ENCODE data around the gene TECTA. TPM values are rescaled to one million over a fixed set of nuclear protein-coding genes. Genes with fewer than 3 reads are reported as not detected.

TECTA gene
- total RNA-seq, 1 donor from 2014 or later = 0.91 TPM

DNA sequence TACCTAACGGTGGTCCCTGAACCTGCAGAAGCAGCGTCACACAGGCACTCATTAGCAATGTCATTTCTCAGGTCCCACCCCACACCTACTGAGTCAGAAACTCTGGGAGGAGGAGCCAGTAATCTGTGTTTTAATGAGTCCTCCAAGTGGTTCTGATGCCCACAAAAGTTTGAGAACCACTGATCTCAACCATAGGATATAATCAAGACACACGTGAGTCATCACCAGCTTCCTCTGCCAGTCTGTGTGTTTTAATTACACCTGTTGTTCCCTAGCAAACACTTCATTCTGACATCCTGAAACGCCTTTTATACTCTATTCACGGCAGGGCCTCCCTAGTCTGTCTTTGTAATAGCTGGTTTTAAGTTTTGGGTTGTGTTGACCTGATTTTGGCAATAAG is 5.8 kb downstream of the TECTA start:
- Mint-ChIP-seq H3K4me1 (ENCODE audit: low read depth, unreplicated experiment) (no peaks in the 10 kb centered on the region), H3K27me3 (ENCODE audit: low read depth, unreplicated experiment) (peaks cover 20% of the 10 kb centered on the region), H3K9me3 (ENCODE audit: unreplicated experiment) (no peaks in the 10 kb centered on the region), H3K36me3 (ENCODE audit: low read depth, unreplicated experiment) (no peaks in the 10 kb centered on the region), H3K4me3 (ENCODE audit: unreplicated experiment) (no peak overlapping the region), H3K27ac (ENCODE audit: unreplicated experiment) (no peak overlapping the region)
- Histone ChIP-seq H3K27ac (ENCODE audit: low read depth, low read length) (no peak overlapping the region), H3K4me2 (ENCODE audit: low read length) (no peak overlapping the region), H3K27me3 (ENCODE audit: insufficient read depth, low read length) (peaks cover 6% of the 10 kb centered on the region), H2AFZ (ENCODE audit: low read depth, low read length) (no peak overlapping the region), H3K36me3 (ENCODE audit: insufficient read depth, low read length) (no peaks in the 10 kb centered on the region), H4K20me1 (ENCODE audit: insufficient read depth, low read length) (no peaks in the 10 kb centered on the region), H3K79me2 (ENCODE audit: insufficient read depth, low read length) (no peaks in the 10 kb centered on the region), H3K9ac (ENCODE audit: low read length) (no peak overlapping the region), H3K4me1 (ENCODE audit: insufficient read depth, low read length) (no peaks in the 10 kb centered on the region), H3K9me3 (ENCODE audit: insufficient read depth, low read depth, low read length) (no peaks in the 10 kb centered on the region), H3K4me3 (ENCODE audit: insufficient read depth, low read depth, low read length) (no peak overlapping the region)
- no peak for DNase-seq (ENCODE audit: low read depth)
- no peak for FAIRE-seq
- TF ChIP-seq EZH2 (IDR thresholded peaks at IDR 0.05; ENCODE audit: insufficient read depth, low read length) = no peak
- TF ChIP-seq, protein P1, sequence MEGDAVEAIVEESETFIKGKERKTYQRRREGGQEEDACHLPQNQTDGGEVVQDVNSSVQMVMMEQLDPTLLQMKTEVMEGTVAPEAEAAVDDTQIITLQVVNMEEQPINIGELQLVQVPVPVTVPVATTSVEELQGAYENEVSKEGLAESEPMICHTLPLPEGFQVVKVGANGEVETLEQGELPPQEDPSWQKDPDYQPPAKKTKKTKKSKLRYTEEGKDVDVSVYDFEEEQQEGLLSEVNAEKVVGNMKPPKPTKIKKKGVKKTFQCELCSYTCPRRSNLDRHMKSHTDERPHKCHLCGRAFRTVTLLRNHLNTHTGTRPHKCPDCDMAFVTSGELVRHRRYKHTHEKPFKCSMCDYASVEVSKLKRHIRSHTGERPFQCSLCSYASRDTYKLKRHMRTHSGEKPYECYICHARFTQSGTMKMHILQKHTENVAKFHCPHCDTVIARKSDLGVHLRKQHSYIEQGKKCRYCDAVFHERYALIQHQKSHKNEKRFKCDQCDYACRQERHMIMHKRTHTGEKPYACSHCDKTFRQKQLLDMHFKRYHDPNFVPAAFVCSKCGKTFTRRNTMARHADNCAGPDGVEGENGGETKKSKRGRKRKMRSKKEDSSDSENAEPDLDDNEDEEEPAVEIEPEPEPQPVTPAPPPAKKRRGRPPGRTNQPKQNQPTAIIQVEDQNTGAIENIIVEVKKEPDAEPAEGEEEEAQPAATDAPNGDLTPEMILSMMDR (IDR thresholded peaks at IDR 0.05; ENCODE audit: insufficient read depth, low read depth, low read length) = no peak

DNA sequence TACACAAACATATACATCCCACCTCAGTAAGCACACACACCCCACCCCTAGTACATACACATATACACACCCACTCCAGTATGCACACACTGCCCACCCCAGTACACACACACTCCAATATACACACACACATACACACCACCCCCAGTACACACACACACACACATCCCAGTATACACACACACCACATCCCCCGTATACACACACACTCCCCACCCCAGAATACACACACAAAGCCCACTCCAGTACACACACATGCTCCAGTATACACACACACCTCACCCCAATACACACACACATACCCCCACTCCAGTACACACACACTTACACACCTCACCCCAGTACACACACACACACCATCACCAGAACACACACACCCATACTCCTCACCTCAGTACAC is 7.4 kb downstream of the TECTA start:
- Mint-ChIP-seq H3K27me3 (ENCODE audit: low read depth, unreplicated experiment) (peaks cover 21% of the 10 kb centered on the region), H3K27ac (ENCODE audit: unreplicated experiment) (no peak overlapping the region), H3K36me3 (ENCODE audit: low read depth, unreplicated experiment) (no peaks in the 10 kb centered on the region), H3K4me1 (ENCODE audit: low read depth, unreplicated experiment) (peaks cover 3% of the 10 kb centered on the region), H3K9me3 (ENCODE audit: unreplicated experiment) (no peaks in the 10 kb centered on the region), H3K4me3 (ENCODE audit: unreplicated experiment) (no peak overlapping the region)
- TF ChIP-seq, protein P1 (IDR thresholded peaks at IDR 0.05; ENCODE audit: insufficient read depth, low read depth, low read length) = no peak
- TF ChIP-seq EZH2 (IDR thresholded peaks at IDR 0.05; ENCODE audit: insufficient read depth, low read length) = no peak
- H4K20me1 ChIP-seq (ENCODE audit: insufficient read depth, low read length) = no peaks in the 10 kb centered on the region
- no peak for DNase-seq (ENCODE audit: low read depth)
- H3K9ac ChIP-seq (ENCODE audit: low read length) = no peak overlapping the region
- FAIRE-seq = no peak
- H3K4me3 ChIP-seq (ENCODE audit: insufficient read depth, low read depth, low read length) = no peak overlapping the region
- H3K79me2 ChIP-seq (ENCODE audit: insufficient read depth, low read length) = no peaks in the 10 kb centered on the region
- H3K27ac ChIP-seq (ENCODE audit: low read depth, low read length) = no peak overlapping the region
- no peak overlapping the region for H2AFZ ChIP-seq (ENCODE audit: low read depth, low read length)
- H3K36me3 ChIP-seq (ENCODE audit: insufficient read depth, low read length) = no peaks in the 10 kb centered on the region
- no peaks in the 10 kb centered on the region for H3K4me1 ChIP-seq (ENCODE audit: insufficient read depth, low read length)
- H3K9me3 ChIP-seq (ENCODE audit: insufficient read depth, low read depth, low read length) = no peaks in the 10 kb centered on the region
- no peak overlapping the region for H3K4me2 ChIP-seq (ENCODE audit: low read length)
- peaks cover 6% of the 10 kb centered on the region for H3K27me3 ChIP-seq (ENCODE audit: insufficient read depth, low read length)

DNA sequence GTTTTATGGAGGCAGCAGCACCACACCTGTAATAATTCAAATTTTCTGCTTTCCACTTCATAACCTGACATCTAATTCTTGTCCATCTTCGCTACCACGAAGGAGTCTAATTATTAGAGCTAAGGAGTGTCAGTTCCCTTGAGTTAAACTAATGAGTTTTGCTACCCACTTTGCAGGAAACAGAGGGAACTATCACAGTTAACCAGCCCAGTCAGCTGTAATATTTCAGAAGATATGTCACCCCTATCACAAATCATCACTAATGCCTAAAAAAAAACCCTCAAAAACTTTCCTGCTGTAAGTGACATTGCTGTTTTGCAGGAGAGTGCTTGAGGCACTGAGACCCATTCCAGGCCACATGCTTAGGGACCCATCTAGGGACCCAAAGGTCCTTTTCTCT is 8.4 kb downstream of the TECTA start:
- H2AFZ ChIP-seq (ENCODE audit: low read depth, low read length) = no peak overlapping the region
- FAIRE-seq (no peak), DNase-seq (ENCODE audit: low read depth) (no peak)
- no peak overlapping the region for H3K27ac ChIP-seq (ENCODE audit: low read depth, low read length)
- Mint-ChIP-seq H3K9me3 (ENCODE audit: unreplicated experiment) (no peaks in the 10 kb centered on the region), H3K27me3 (ENCODE audit: low read depth, unreplicated experiment) (peaks cover 21% of the 10 kb centered on the region), H3K4me1 (ENCODE audit: low read depth, unreplicated experiment) (peaks cover 7% of the 10 kb centered on the region), H3K36me3 (ENCODE audit: low read depth, unreplicated experiment) (no peaks in the 10 kb centered on the region), H3K27ac (ENCODE audit: unreplicated experiment) (no peak overlapping the region), H3K4me3 (ENCODE audit: unreplicated experiment) (no peak overlapping the region)
- no peak overlapping the region for H3K9ac ChIP-seq (ENCODE audit: low read length)
- peaks cover 6% of the 10 kb centered on the region for H3K27me3 ChIP-seq (ENCODE audit: insufficient read depth, low read length)
- H3K4me2 ChIP-seq (ENCODE audit: low read length) = no peak overlapping the region
- no peaks in the 10 kb centered on the region for H3K36me3 ChIP-seq (ENCODE audit: insufficient read depth, low read length)
- H3K79me2 ChIP-seq (ENCODE audit: insufficient read depth, low read length) = no peaks in the 10 kb centered on the region
- H3K4me3 ChIP-seq (ENCODE audit: insufficient read depth, low read depth, low read length) = no peak overlapping the region
- H3K9me3 ChIP-seq (ENCODE audit: insufficient read depth, low read depth, low read length) = no peaks in the 10 kb centered on the region
- no peaks in the 10 kb centered on the region for H3K4me1 ChIP-seq (ENCODE audit: insufficient read depth, low read length)
- H4K20me1 ChIP-seq (ENCODE audit: insufficient read depth, low read length) = no peaks in the 10 kb centered on the region
- TF ChIP-seq, protein P1 (IDR thresholded peaks at IDR 0.05; ENCODE audit: insufficient read depth, low read depth, low read length) = no peak
- no peak for TF ChIP-seq EZH2 (IDR thresholded peaks at IDR 0.05; ENCODE audit: insufficient read depth, low read length)

Measured in astrocyte (in vitro differentiated cells and primary cell).